Endothelial cell of umbilical vein (primary cell): ENCODE results near the gene ACSBG1. TPM values are rescaled to one million over a fixed set of nuclear protein-coding genes. Genes with fewer than 3 reads are reported as not detected.

Experiments used
- BruUV-seq: library from RNA; stranded (reverse); fragments of 400-500 nt; replicated peaks from 2 replicates; lab custom pipeline; 2021; lab: Mats Ljungman, UMichigan
- CTCF ChIA-PET: fragments of 300-600, 350-600 bp; sonication (Branson Sonifier 250); formaldehyde crosslinking; loops from one replicate; lab custom pipeline; 2021; ENCODE audit warnings: antibody characterized with exemption, inconsistent platforms; lab: Charles Lee
- POLR2A ChIA-PET: fragments of 300-600, 350-600 bp; sonication (Branson Sonifier 250); formaldehyde crosslinking; loops from one replicate; lab custom pipeline; 2021; ENCODE audit warnings: antibody characterized with exemption, inconsistent platforms; lab: Charles Lee
- DNase-seq: peaks from one replicate; pipeline ENCODE4 v3.0.0-alpha.2; 2011; ENCODE audit warnings: low read depth, low spot score
- FAIRE-seq: peaks from 2 replicates; lab custom pipeline; 2011; peaks lifted over from hg19 to GRCh38; lab: Jason Lieb, UNC
- H2AFZ ChIP-seq: 2 replicates; pipeline ENCODE4 v1.6.0; 2012; ENCODE audit warnings: low read depth, low read length, control low read depth, inconsistent platforms
- H3K27ac ChIP-seq: 2 replicates; pipeline ENCODE4 v1.5.1; 2011; ENCODE audit warnings: low read depth, mild to moderate bottlenecking, control low read depth, low read length, moderate library complexity; ENCODE audit not compliant: insufficient read depth
- H3K27me3 ChIP-seq, 2 experiments: 2 replicates each; pipeline versions ENCODE4 v1.6.0 to v1.6.1; 2011; ENCODE audit warnings: low read length in 2 of 2, mixed read lengths in 1 of 2; ENCODE audit not compliant: control insufficient read depth in 2 of 2, insufficient read depth in 2 of 2
- H3K36me3 ChIP-seq, 2 experiments: 2 replicates in 1 of 2; 3 replicates in 1 of 2; pipeline ENCODE4 v1.5.1; 2011; ENCODE audit warnings: low read length in 2 of 2, mild to moderate bottlenecking in 1 of 2, moderate library complexity in 1 of 2; ENCODE audit not compliant: control insufficient read depth in 2 of 2, insufficient read depth in 2 of 2; ENCODE audit errors: extremely low read depth in 1 of 2
- H3K4me1 ChIP-seq: 3 replicates; pipeline ENCODE4 v1.5.1; 2011; ENCODE audit warnings: mild to moderate bottlenecking, low read length; ENCODE audit not compliant: control insufficient read depth, insufficient read depth; ENCODE audit errors: extremely low read depth
- H3K4me2 ChIP-seq: 2 replicates; pipeline ENCODE4 v1.6.1; 2011; ENCODE audit warnings: low read length, control low read depth, mixed read lengths; ENCODE audit not compliant: insufficient read depth
- H3K4me3 ChIP-seq, 3 experiments: fragments of 200-600 bp in 1 of 3; sonication (generic), shearing (Covaris generic) in 1 of 3; replicated peaks in 1 of 3; 2 replicates each; pipeline ENCODE4 v1.5.1; 2011 to 2016; ENCODE audit warnings: control low read depth in 3 of 3, low read length in 3 of 3, mild to moderate bottlenecking in 2 of 3, inconsistent platforms in 1 of 3, low read depth in 1 of 3, moderate library complexity in 1 of 3; ENCODE audit not compliant: insufficient read depth in 1 of 3
- H3K79me2 ChIP-seq: 2 replicates; pipeline ENCODE4 v1.6.0; 2012; ENCODE audit warnings: low read length, inconsistent platforms; ENCODE audit not compliant: control insufficient read depth, insufficient read depth
- H3K9ac ChIP-seq: replicated peaks from 2 replicates; pipeline ENCODE3; 2011; ENCODE audit warnings: low read length, control low read depth; ENCODE audit not compliant: insufficient read depth; ENCODE audit errors: extremely low read depth
- H3K9me1 ChIP-seq: replicated peaks from 3 replicates; pipeline ENCODE4 v1.6.0; 2011; ENCODE audit warnings: mild to moderate bottlenecking, low read length; ENCODE audit not compliant: control insufficient read depth, insufficient read depth; ENCODE audit errors: extremely low read depth
- H3K9me3 ChIP-seq: replicated peaks from 2 replicates; pipeline ENCODE4 v1.5.1; 2012; ENCODE audit warnings: low read length, inconsistent platforms; ENCODE audit not compliant: control insufficient read depth, insufficient read depth
- H4K20me1 ChIP-seq: replicated peaks from 2 replicates; pipeline ENCODE3; 2011; ENCODE audit warnings: mild to moderate bottlenecking, low read length; ENCODE audit not compliant: control insufficient read depth, insufficient read depth; ENCODE audit errors: extremely low read depth
- JUN ChIP-seq: IDR thresholded peaks from 2 replicates; pipeline ENCODE4 v1.6.1; 2011; ENCODE audit warnings: borderline replicate concordance, low read depth; ENCODE audit not compliant: insufficient read length, insufficient read depth
- MYC ChIP-seq: IDR thresholded peaks from one replicate; pipeline ENCODE4 v1.6.1; 2011; ENCODE audit warnings: mild to moderate bottlenecking, low read depth, low read length
- POLR2A ChIP-seq: IDR thresholded peaks from 2 replicates; pipeline ENCODE4 v1.6.1; 2012; ENCODE audit warnings: low read depth, mild to moderate bottlenecking, control low read depth, low read length
- POLR2AphosphoS5 ChIP-seq: IDR thresholded peaks from 2 replicates; pipeline ENCODE4 v1.6.1; 2012; ENCODE audit warnings: low read depth, mild to moderate bottlenecking, control low read depth, low read length, moderate library complexity; ENCODE audit not compliant: insufficient read depth
- dilution Hi-C: fragments of 300-500 bp; cut with MboI; formaldehyde crosslinking; loops from one replicate; pipeline ENCODE4 v1.15.0; 2019; ENCODE audit warnings: low sequenced_read_pairs; ENCODE audit not compliant: extremely low pct_ligation_motif_present
- intact Hi-C: fragments of 100-400 bp; cut with micrococcal nuclease; formaldehyde crosslinking; loops from one replicate; pipeline ENCODE4 v1.10.0; 2022
- polyA plus RNA-seq, 4 experiments: library from polyadenylated mRNA; depleted of rRNA in 3 of 4; stranded (reverse) in 3 of 4; unstranded in 1 of 4; fragments of >200 nt; gene quantifications; 2 replicates each; pipeline versions ENCODE4 v1.2.1 to v1.2.3, GENCODE V29; 2011 to 2012; ENCODE audit warnings: missing spikeins in 1 of 4
- total RNA-seq: library from RNA; stranded (reverse); gene quantifications from 2 replicates; pipeline ENCODE4 v1.2.3, GENCODE V29; 2021
- TF ChIP-seq, protein P1 (sequence below), 2 donors: IDR thresholded peaks; 1 replicate in 1 of 2; 2 replicates in 1 of 2; pipeline ENCODE4 v1.5.1; 2011; ENCODE audit warnings: low read length in 2 of 2, mild to moderate bottlenecking in 2 of 2, moderate library complexity in 2 of 2, control low read depth in 1 of 2, inconsistent platforms in 1 of 2, low read depth in 1 of 2; ENCODE audit not compliant: insufficient read depth in 1 of 2; ENCODE audit errors: extremely low read depth in 1 of 2

Gene ACSBG1
- total and polyA plus RNA-seq, 2 donors (not counting 3 experiments of a cell fraction or from before 2014, with no cell fraction given): not detected

DNA sequence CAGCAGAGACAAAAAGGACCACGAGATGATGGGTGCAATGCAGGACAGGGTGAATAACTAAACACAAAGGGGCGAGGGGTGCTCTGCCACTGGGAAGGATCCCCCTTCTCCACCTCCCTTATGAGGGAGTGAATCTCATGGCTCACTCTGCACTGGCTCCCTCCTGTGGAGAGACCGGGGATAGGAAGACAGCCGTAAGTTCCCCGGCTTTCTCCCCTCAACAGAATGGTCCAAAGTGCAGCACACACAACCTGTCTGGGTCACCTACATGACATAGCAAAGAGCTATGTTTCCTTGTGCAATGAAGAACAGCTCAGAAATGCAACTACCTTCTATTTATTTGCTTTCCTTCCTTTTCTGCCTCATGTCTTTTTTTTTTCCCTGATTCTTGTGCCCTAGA is 7.8 kb upstream of the ACSBG1 start:
- Histone ChIP-seq H3K27ac (no peak overlapping the region), H4K20me1 (no peaks in the 10 kb centered on the region), H3K9ac (no peak overlapping the region), H3K27me3 (peaks cover 0 to 4% of the 10 kb centered on the region in 2 experiments), H3K79me2 (no peaks in the 10 kb centered on the region), H3K36me3 (no peaks in the 10 kb centered on the region), H3K4me3 (no peak overlapping the region), H3K4me1 (no peaks in the 10 kb centered on the region), H2AFZ (no peak overlapping the region), H3K9me1 (no peaks in the 10 kb centered on the region), H3K4me2 (no peak overlapping the region), H3K9me3 (no peaks in the 10 kb centered on the region)
- dilution Hi-C loops (no loop called here), intact Hi-C loops (no loop called here)
- ChIA-PET CTCF (interaction anchor here (0.8 to 10.1 kb wide), 16 partner anchors 14 to 332 kb away, joined by 3 to 237 read pairs (median 10); partner anchors contain the start of gene CIB2), POLR2A (no interaction called here)
- TF ChIP-seq POLR2A (no peak), JUN (no peak), MYC (no peak)
- TF ChIP-seq, protein P1, sequence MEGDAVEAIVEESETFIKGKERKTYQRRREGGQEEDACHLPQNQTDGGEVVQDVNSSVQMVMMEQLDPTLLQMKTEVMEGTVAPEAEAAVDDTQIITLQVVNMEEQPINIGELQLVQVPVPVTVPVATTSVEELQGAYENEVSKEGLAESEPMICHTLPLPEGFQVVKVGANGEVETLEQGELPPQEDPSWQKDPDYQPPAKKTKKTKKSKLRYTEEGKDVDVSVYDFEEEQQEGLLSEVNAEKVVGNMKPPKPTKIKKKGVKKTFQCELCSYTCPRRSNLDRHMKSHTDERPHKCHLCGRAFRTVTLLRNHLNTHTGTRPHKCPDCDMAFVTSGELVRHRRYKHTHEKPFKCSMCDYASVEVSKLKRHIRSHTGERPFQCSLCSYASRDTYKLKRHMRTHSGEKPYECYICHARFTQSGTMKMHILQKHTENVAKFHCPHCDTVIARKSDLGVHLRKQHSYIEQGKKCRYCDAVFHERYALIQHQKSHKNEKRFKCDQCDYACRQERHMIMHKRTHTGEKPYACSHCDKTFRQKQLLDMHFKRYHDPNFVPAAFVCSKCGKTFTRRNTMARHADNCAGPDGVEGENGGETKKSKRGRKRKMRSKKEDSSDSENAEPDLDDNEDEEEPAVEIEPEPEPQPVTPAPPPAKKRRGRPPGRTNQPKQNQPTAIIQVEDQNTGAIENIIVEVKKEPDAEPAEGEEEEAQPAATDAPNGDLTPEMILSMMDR (IDR thresholded peaks at IDR 0.05; ENCODE audit: extremely low read depth in 1 of 2, insufficient read depth in 1 of 2, low read depth in 1 of 2, low read length in 2 of 2): peak; percentile 41 to 52
- BruUV-seq: no TSS peak
- no peak for FAIRE-seq
- DNase-seq: peak; percentile 20

DNA sequence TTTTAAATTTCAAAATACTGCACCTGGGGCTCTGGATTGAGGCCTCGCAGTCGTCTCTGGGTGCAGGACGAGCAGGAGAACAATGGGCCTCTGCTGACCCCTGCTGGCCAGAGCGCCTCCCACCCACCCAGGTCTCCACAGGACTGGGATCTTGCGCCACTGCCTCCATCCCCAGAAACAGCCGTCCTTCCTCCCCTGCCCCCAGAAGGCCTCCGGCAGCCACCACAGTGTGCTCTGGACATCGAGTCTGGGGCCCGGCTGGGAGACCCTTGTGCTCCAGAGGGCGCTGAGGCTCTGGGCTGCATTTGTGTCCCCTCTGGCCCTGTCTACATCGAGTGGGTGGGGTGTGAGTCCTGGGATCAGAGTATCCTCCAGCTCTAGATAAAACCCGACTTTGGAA is 6.7 kb upstream of the ACSBG1 start:
- Histone ChIP-seq H3K4me2 (no peak overlapping the region), H3K27ac (no peak overlapping the region), H3K9me3 (no peaks in the 10 kb centered on the region), H3K4me1 (no peaks in the 10 kb centered on the region), H3K9ac (no peak overlapping the region), H3K27me3 (peaks cover 0 to 4% of the 10 kb centered on the region in 2 experiments), H3K36me3 (no peaks in the 10 kb centered on the region), H3K9me1 (no peaks in the 10 kb centered on the region), H3K79me2 (no peaks in the 10 kb centered on the region), H2AFZ (no peak overlapping the region), H3K4me3 (no peak overlapping the region), H4K20me1 (no peaks in the 10 kb centered on the region)
- no TSS peak for BruUV-seq
- DNase-seq (peak; percentile 65), FAIRE-seq (peak; percentile 93)
- ChIA-PET POLR2A (interaction anchor here (0.7 kb wide), 1 partner anchor 128 kb away, joined by 4 read pairs; no protein-coding TSS in a partner anchor), CTCF (interaction anchor here (0.6 to 10.1 kb wide), 25 partner anchors 10 to 339 kb away, joined by 3 to 237 read pairs (median 5); partner anchors contain the start of genes CIB2 and SKIC8)
- TF ChIP-seq, protein P1 (IDR thresholded peaks at IDR 0.05; ENCODE audit: extremely low read depth in 1 of 2, insufficient read depth in 1 of 2, low read depth in 1 of 2, low read length in 2 of 2): peak; percentile 78 to 92
- TF ChIP-seq JUN: no peak
- TF ChIP-seq POLR2AphosphoS5: no peak
- intact Hi-C loops (loop anchor here (1.0 to 2.0 kb wide), 8 partner anchors 46 to 335 kb away; partner anchors contain the start of gene CIB2), dilution Hi-C loops (no loop called here)
